ENCODE measurements around the gene CCT3.

The CCT3 gene

GRCh38 chr1:156338180-156338976 is at the start of gene CCT3, which contains the start of gene TSACC:
Gene CCT3 (minus strand): TSS chr1:156338292. CDS start chr1:156338184, 108 bp downstream.
Gene TSACC (plus strand): TSS chr1:156338526. CDS start chr1:156339758, 1,232 bp downstream.
- H3K9me3 ChIP-seq (ENCODE audit: control insufficient read depth, insufficient read depth, low read length), result no peaks in the 10 kb centered on the region
- H3K36me3 ChIP-seq (ENCODE audit: control insufficient read depth, insufficient read depth, low read length), result peaks cover 12% of the 10 kb centered on the region
- H3K9ac ChIP-seq (ENCODE audit: low read depth, low read length), result peak within 1 kb of the TSS; percentile 82
- peak within 1 kb of the TSS; percentile 93 for H3K4me3 ChIP-seq (ENCODE audit: low read depth, low read length)
- H3K27me3 ChIP-seq (ENCODE audit: control insufficient read depth, insufficient read depth, low read length), result no peaks in the 10 kb centered on the region
- peaks cover 3% of the 10 kb centered on the region for H3K4me1 ChIP-seq (ENCODE audit: control insufficient read depth, insufficient read depth, low read length)

DNA sequence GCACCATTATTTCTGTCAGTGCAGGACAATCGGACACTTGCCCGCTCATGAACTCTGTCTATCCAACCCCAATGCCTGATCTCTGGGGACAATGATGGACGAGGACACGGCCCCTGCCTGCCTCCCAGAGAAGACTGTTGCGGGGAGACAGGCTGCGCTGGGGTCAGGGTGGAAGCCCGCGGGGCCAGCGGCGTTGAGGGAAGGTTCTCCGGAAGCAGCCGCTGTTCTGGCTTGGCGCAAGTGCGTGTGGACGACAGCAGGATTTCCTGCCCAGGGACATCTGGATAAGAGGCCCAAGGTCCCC is 49.7 kb upstream of the CCT3 start:
- Histone ChIP-seq H3K36me3 (ENCODE audit: control insufficient read depth, insufficient read depth, low read length) (no peaks in the 10 kb centered on the region), H3K9ac (ENCODE audit: low read depth, low read length) (no peak overlapping the region), H3K27me3 (ENCODE audit: control insufficient read depth, insufficient read depth, low read length) (peaks cover 68% of the 10 kb centered on the region)

GRCh38 chr1:156386949-156387869 is 49.1 kb upstream of the CCT3 start:
- no peaks in the 10 kb centered on the region for H3K36me3 ChIP-seq (ENCODE audit: control insufficient read depth, insufficient read depth, low read length)
- H3K9ac ChIP-seq (ENCODE audit: low read depth, low read length), result no peak overlapping the region
- peaks cover 18% of the 10 kb centered on the region for H3K4me1 ChIP-seq (ENCODE audit: control insufficient read depth, insufficient read depth, low read length)
- H3K9me3 ChIP-seq (ENCODE audit: control insufficient read depth, insufficient read depth, low read length), result no peaks in the 10 kb centered on the region
- peak overlapping the region; percentile 43 for H3K4me3 ChIP-seq (ENCODE audit: low read depth, low read length)
- peaks cover 70% of the 10 kb centered on the region for H3K27me3 ChIP-seq (ENCODE audit: control insufficient read depth, insufficient read depth, low read length)

More for the DNA sequence above, 49.7 kb upstream of the CCT3 start:
- Histone ChIP-seq H3K4me3 (ENCODE audit: low read depth, low read length) (peak overlapping the region; percentile 43), H3K4me1 (ENCODE audit: control insufficient read depth, insufficient read depth, low read length) (peaks cover 24% of the 10 kb centered on the region), H3K9me3 (ENCODE audit: control insufficient read depth, insufficient read depth, low read length) (no peaks in the 10 kb centered on the region)

DNA sequence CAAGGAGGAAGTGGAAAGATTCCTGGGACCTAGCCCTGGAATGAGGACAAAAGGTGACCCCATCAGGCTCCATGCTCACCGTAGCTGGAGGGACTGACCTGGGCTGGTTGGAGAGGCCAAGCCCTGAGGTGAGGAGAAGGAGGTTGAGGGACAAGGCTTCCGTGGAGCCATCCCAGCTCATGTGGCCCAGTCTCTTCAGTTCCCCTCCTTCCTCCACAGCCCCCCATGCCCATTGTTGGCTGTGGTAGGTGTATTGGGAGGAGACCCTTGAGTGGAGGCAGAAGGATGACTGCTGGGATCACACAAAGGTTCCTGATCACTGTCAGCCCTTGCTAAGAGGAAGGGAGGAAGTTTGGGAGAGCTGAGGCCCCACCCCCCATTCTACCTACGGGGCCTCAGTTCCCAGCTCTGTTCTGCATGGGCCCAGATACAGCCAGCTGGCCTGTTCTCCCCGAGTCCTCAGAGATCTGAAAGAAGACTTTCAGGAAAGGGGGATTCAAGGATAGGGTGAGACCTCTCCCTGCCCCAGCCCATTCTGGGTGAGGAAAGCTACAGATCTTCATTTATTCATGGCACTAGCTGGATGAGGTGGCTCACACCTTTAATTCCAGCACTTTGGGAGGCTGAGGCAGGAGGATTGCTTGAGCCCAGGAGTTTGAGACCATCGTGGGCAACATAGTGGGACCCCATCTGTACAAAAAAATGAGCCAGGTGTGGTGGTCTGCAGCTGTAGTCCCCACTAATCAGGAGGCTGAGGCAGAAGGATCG is 48.2 kb upstream of the CCT3 start:
- Histone ChIP-seq H3K9me3 (ENCODE audit: control insufficient read depth, insufficient read depth, low read length) (no peaks in the 10 kb centered on the region), H3K36me3 (ENCODE audit: control insufficient read depth, insufficient read depth, low read length) (no peaks in the 10 kb centered on the region), H3K4me1 (ENCODE audit: control insufficient read depth, insufficient read depth, low read length) (peaks cover 9% of the 10 kb centered on the region), H3K9ac (ENCODE audit: low read depth, low read length) (no peak overlapping the region), H3K27me3 (ENCODE audit: control insufficient read depth, insufficient read depth, low read length) (peaks cover 62% of the 10 kb centered on the region), H3K4me3 (ENCODE audit: low read depth, low read length) (no peak overlapping the region)

- Histone ChIP-seq H3K4me3 (ENCODE audit: low read depth, low read length) (no peak overlapping the region), H3K27me3 (ENCODE audit: control insufficient read depth, insufficient read depth, low read length) (peaks cover 55% of the 10 kb centered on the region), H3K36me3 (ENCODE audit: control insufficient read depth, insufficient read depth, low read length) (no peaks in the 10 kb centered on the region), H3K9me3 (ENCODE audit: control insufficient read depth, insufficient read depth, low read length) (no peaks in the 10 kb centered on the region), H3K4me1 (ENCODE audit: control insufficient read depth, insufficient read depth, low read length) (peaks cover 4% of the 10 kb centered on the region), H3K9ac (ENCODE audit: low read depth, low read length) (no peak overlapping the region)
Measured at GRCh38 chr1:156385534-156386031, 47.5 kb upstream of the CCT3 start.

DNA sequence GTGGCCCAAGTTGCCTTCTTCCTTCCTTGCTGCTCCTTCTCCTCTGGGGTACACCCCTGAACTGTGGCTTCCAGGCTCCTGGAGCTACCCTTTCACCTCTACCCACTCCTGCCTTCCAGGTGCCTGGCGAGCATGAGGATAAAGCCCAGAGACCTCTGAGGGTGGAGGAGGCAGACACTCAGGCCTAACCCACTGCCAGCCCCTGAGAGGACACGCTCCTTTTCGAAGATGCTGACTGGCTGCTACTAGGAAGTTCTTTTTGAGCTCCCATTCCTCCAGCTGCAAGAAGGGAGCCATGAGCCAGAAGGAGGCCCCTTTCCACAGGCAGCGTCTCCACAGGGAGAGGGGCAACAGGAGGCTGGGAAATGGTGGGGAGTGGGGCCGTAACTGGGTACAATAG is 46.6 kb upstream of the CCT3 start:
- no peak overlapping the region for H3K9ac ChIP-seq (ENCODE audit: low read depth, low read length)
- H3K27me3 ChIP-seq (ENCODE audit: control insufficient read depth, insufficient read depth, low read length), result peaks cover 46% of the 10 kb centered on the region
- peaks cover 4% of the 10 kb centered on the region for H3K4me1 ChIP-seq (ENCODE audit: control insufficient read depth, insufficient read depth, low read length)
- H3K36me3 ChIP-seq (ENCODE audit: control insufficient read depth, insufficient read depth, low read length), result no peaks in the 10 kb centered on the region
- no peak overlapping the region for H3K4me3 ChIP-seq (ENCODE audit: low read depth, low read length)
- no peaks in the 10 kb centered on the region for H3K9me3 ChIP-seq (ENCODE audit: control insufficient read depth, insufficient read depth, low read length)

- Histone ChIP-seq H3K4me3 (ENCODE audit: low read depth, low read length) (no peak overlapping the region), H3K4me1 (ENCODE audit: control insufficient read depth, insufficient read depth, low read length) (peaks cover 5% of the 10 kb centered on the region), H3K9ac (ENCODE audit: low read depth, low read length) (no peak overlapping the region), H3K36me3 (ENCODE audit: control insufficient read depth, insufficient read depth, low read length) (no peaks in the 10 kb centered on the region), H3K27me3 (ENCODE audit: control insufficient read depth, insufficient read depth, low read length) (peaks cover 39% of the 10 kb centered on the region), H3K9me3 (ENCODE audit: control insufficient read depth, insufficient read depth, low read length) (no peaks in the 10 kb centered on the region)
Measured at GRCh38 chr1:156384007-156384406, 45.9 kb upstream of the CCT3 start.

DNA sequence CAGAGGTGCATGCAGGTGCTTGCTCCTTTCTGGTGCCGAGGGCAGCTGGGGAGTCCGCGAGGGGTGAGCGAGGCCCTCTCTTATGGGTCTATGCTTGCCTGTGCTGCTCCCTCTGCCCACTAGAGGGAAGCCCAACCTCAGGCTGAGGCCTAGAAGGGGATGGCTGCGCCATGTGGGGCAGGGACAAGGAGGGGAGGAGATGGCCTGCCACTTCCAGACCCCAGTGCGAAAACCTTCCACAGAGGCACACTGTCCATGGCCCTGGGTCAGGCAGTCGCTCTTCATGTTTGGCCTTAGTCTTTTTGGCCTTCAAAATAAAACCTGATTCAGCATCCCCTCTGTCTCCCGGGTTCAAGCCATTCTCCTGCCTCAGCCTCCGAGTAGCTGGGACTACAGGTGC is 44.9 kb upstream of the CCT3 start:
- Histone ChIP-seq H3K36me3 (ENCODE audit: control insufficient read depth, insufficient read depth, low read length) (no peaks in the 10 kb centered on the region), H3K27me3 (ENCODE audit: control insufficient read depth, insufficient read depth, low read length) (peaks cover 32% of the 10 kb centered on the region), H3K9ac (ENCODE audit: low read depth, low read length) (no peak overlapping the region), H3K4me3 (ENCODE audit: low read depth, low read length) (no peak overlapping the region), H3K9me3 (ENCODE audit: control insufficient read depth, insufficient read depth, low read length) (no peaks in the 10 kb centered on the region), H3K4me1 (ENCODE audit: control insufficient read depth, insufficient read depth, low read length) (peaks cover 3% of the 10 kb centered on the region)

DNA sequence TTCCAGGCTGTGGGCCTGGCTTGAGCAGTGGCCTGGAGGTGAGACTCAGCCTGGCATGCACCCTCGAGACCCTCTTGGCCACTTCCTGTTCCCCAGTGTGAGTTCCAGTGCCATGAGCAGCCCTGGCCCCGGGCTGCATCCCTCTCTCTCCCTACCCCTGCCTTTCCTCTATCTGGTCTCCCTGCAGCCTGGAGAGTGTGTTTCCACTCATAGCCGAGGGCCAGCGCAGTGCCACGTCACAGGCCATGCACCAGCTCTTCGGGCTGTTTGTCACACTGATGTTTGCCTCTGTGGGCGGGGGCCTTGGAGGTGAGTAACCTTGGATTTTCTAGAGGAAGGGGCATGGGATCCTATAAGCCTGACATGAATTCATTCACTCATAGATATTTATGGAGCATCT is 44.5 kb upstream of the CCT3 start:
- Histone ChIP-seq H3K36me3 (ENCODE audit: control insufficient read depth, insufficient read depth, low read length) (no peaks in the 10 kb centered on the region), H3K4me1 (ENCODE audit: control insufficient read depth, insufficient read depth, low read length) (peaks cover 3% of the 10 kb centered on the region), H3K4me3 (ENCODE audit: low read depth, low read length) (no peak overlapping the region), H3K9ac (ENCODE audit: low read depth, low read length) (no peak overlapping the region), H3K27me3 (ENCODE audit: control insufficient read depth, insufficient read depth, low read length) (peaks cover 27% of the 10 kb centered on the region), H3K9me3 (ENCODE audit: control insufficient read depth, insufficient read depth, low read length) (no peaks in the 10 kb centered on the region)

DNA sequence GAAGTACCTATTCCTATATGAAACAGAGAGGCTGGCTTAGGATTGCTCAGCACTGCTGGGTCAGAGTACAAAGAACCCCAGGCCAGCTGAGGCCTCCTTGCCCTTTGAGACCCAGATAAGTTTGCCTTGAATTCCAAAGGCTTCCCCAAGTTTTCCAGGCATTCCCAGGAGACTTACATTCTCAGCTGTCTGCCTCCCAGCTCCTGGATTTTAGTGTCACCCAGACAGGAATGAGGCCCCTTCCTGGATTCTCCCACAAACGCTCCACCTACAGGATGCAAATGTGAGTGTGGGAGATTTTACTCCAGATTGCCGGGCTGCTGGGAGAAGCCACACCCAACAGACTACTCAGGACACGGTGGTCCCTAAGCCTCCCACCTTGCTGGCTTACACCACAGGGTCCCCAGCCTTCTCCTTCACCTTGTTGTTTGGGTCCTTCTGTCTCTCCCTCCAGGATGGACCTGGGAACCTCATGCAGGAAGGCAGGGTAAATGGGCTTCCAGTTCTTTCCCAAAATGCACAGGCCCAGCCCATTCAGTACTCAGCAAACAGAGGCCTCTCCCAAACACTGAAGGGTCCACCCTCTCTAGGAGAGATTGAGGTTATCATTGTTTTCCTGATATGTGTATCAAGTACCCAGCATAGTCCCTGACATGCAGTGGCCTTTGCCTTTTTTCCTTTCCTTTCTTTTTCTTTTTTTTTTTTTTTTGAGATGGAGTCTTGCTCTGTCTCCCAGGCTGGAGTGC is 41.5 kb upstream of the CCT3 start:
- H3K9ac ChIP-seq (ENCODE audit: low read depth, low read length), result no peak overlapping the region
- H3K27me3 ChIP-seq (ENCODE audit: control insufficient read depth, insufficient read depth, low read length), result peaks cover 5% of the 10 kb centered on the region
- H3K4me3 ChIP-seq (ENCODE audit: low read depth, low read length), result no peak overlapping the region

GRCh38 chr1:156378557-156378956 is 40.5 kb upstream of the CCT3 start:
- no peak overlapping the region for H3K4me3 ChIP-seq (ENCODE audit: low read depth, low read length)
- no peak overlapping the region for H3K9ac ChIP-seq (ENCODE audit: low read depth, low read length)

More for the DNA sequence above, 41.5 kb upstream of the CCT3 start:
- peaks cover 3% of the 10 kb centered on the region for H3K4me1 ChIP-seq (ENCODE audit: control insufficient read depth, insufficient read depth, low read length)
- H3K36me3 ChIP-seq (ENCODE audit: control insufficient read depth, insufficient read depth, low read length), result no peaks in the 10 kb centered on the region
- no peaks in the 10 kb centered on the region for H3K9me3 ChIP-seq (ENCODE audit: control insufficient read depth, insufficient read depth, low read length)

More at GRCh38 chr1:156378557-156378956, 40.5 kb upstream of the CCT3 start:
- Histone ChIP-seq H3K9me3 (ENCODE audit: control insufficient read depth, insufficient read depth, low read length) (no peaks in the 10 kb centered on the region), H3K36me3 (ENCODE audit: control insufficient read depth, insufficient read depth, low read length) (no peaks in the 10 kb centered on the region), H3K27me3 (ENCODE audit: control insufficient read depth, insufficient read depth, low read length) (peaks cover 5% of the 10 kb centered on the region), H3K4me1 (ENCODE audit: control insufficient read depth, insufficient read depth, low read length) (peaks cover 3% of the 10 kb centered on the region)

Data from iPS-15b (cell line).